ENCODE results near the gene IGSF8.

- TF ChIP-seq POLR2A (IDR thresholded peaks at IDR 0.05) = no peak
- no peak for TF ChIP-seq CTCF (IDR thresholded peaks at IDR 0.05)
These were observed 15.9 kb downstream of the IGSF8 start for GRCh38 chr1:160082487-160082886.
